Measurements from ENCODE around the gene CCDC43. TPM values are rescaled to one million over a fixed set of nuclear protein-coding genes. Genes with fewer than 3 reads are reported as not detected.
"Not testable (repeated sequence)": the region's sequence is repeated elsewhere in the genome, so short reads cannot be mapped to it uniquely, and the experiment has no call there.

Gene CCDC43
- total and polyA plus RNA-seq, 2 of the 13 experiments (the other 11 are each of a cell fraction or from before 2014, with no cell fraction given), result 17.5 to 94.8 TPM

DNA sequence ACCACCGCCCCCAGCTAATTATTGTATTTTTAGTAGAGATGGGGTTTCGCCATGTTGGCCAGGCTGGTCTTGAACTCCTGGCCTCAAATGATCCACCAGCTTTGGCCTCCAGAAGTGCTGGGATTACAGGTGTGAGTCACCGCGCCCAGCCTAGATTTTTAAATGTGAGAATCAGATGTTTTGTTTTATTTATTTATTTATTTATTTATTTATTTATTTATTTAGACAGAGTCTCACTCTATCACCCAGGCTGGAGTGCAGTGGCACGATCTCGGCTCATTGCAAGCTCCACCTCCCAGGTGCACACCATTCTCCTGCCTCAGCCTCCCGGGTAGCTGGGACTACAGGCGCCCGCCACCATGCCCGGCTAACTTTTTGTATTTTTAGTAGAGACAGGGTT lies 10.7 kb upstream of the CCDC43 start:
- intact Hi-C loops (cut with micrococcal nuclease; ENCODE audit: unreplicated experiment); ATAC-seq; H3K4me2 ChIP-seq (ENCODE audit: low read depth, low read length); H3K79me2 ChIP-seq (ENCODE audit: insufficient read depth, low read length); H3K9me3 ChIP-seq (ENCODE audit: low read length); H3K9ac ChIP-seq (ENCODE audit: insufficient read depth, low read depth, low read length); H3K27ac ChIP-seq (ENCODE audit: extremely low read length, insufficient read depth, low read length); DNase-seq (ENCODE audit: low spot score); FAIRE-seq; H3K4me1 ChIP-seq (ENCODE audit: insufficient read depth, low read length); in situ Hi-C loops (cut with HindIII; ENCODE audit: extremely low pct_ligation_motif_present, low pct_unique_long_range_greater_than_20kb); CTCF ChIA-PET (ENCODE audit: low intra/inter-chr PET ratio, low total read pairs); H3K36me3 ChIP-seq (replicated peaks in 1 of 2; ENCODE audit: control insufficient read depth in 1 of 2, insufficient read depth in 2 of 2, low read length in 2 of 2); H3K4me3 ChIP-seq (replicated peaks in 1 of 3; ENCODE audit: insufficient read depth in 1 of 3, low read depth in 2 of 3, low read length in 3 of 3); H2AFZ ChIP-seq (ENCODE audit: low read length); H4K20me1 ChIP-seq (ENCODE audit: insufficient read depth, low read length); H3K27me3 ChIP-seq (ENCODE audit: control insufficient read depth in 1 of 2, insufficient read depth in 2 of 2, low read length in 2 of 2); BruUV-seq (replicated peaks): not testable (repeated sequence)
- WGBS (ENCODE audit: low lambda C conversion rate), result 68% methylated on average over 10 of the region's 10 CpGs
- POLR2A ChIA-PET, result interaction anchor here (2.7 kb wide), 1 partner anchor 11 kb away, joined by 10 read pairs; the partner anchor contains the start of gene CCDC43

DNA sequence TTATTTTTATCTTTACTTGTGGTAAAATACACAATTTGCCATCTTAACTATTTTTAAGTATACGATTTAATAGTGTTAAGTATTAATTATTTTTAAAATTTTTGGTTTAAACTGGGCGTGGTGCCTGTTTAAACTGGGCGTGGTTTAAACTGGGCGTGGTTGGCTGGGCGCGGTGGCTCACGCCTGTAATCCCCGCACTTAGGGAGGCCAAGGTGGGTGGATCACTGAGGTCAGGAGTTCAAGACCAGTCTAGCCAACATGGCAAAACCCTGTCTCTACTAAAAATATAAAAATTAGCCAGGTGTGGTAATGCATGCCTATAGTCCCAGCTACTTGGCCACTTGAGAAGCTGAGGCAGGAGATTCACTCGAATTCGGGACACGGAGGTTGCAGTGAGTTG lies 4.0 kb upstream of the CCDC43 start:
- CTCF ChIA-PET (ENCODE audit: low intra/inter-chr PET ratio, low total read pairs), result no interaction called here
- BruUV-seq (replicated peaks), result no TSS peak
- intact Hi-C loops (cut with micrococcal nuclease; ENCODE audit: unreplicated experiment), result no loop called here

More for the DNA sequence above, 4.0 kb upstream of the CCDC43 start:
- no peaks in the 10 kb centered on the region for H3K36me3 ChIP-seq (replicated peaks in 1 of 2; ENCODE audit: control insufficient read depth in 1 of 2, insufficient read depth in 2 of 2, low read length in 2 of 2)
- H3K4me2 ChIP-seq (ENCODE audit: low read depth, low read length), result no peak overlapping the region
- H4K20me1 ChIP-seq (ENCODE audit: insufficient read depth, low read length), result no peaks in the 10 kb centered on the region
- H3K4me1 ChIP-seq (ENCODE audit: insufficient read depth, low read length), result peaks cover 28% of the 10 kb centered on the region
- TF ChIP-seq YEATS2 (CRISPR knock-in tag; IDR thresholded peaks at IDR 0.05; ENCODE audit: borderline replicate concordance), result no peak
- no peak for TF ChIP-seq GZF1 (CRISPR knock-in tag; IDR thresholded peaks at IDR 0.05)
- TF ChIP-seq, protein P1, sequence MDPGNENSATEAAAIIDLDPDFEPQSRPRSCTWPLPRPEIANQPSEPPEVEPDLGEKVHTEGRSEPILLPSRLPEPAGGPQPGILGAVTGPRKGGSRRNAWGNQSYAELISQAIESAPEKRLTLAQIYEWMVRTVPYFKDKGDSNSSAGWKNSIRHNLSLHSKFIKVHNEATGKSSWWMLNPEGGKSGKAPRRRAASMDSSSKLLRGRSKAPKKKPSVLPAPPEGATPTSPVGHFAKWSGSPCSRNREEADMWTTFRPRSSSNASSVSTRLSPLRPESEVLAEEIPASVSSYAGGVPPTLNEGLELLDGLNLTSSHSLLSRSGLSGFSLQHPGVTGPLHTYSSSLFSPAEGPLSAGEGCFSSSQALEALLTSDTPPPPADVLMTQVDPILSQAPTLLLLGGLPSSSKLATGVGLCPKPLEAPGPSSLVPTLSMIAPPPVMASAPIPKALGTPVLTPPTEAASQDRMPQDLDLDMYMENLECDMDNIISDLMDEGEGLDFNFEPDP (CRISPR knock-in tag; conservative IDR thresholded peaks at IDR 0.05), result no peak
- TF ChIP-seq NPAS2 (CRISPR knock-in tag; IDR thresholded peaks at IDR 0.05; ENCODE audit: borderline replicate concordance), result no peak
- TF ChIP-seq, protein P2, sequence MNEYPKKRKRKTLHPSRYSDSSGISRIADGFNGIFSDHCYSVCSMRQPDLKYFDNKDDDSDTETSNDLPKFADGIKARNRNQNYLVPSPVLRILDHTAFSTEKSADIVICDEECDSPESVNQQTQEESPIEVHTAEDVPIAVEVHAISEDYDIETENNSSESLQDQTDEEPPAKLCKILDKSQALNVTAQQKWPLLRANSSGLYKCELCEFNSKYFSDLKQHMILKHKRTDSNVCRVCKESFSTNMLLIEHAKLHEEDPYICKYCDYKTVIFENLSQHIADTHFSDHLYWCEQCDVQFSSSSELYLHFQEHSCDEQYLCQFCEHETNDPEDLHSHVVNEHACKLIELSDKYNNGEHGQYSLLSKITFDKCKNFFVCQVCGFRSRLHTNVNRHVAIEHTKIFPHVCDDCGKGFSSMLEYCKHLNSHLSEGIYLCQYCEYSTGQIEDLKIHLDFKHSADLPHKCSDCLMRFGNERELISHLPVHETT (CRISPR knock-in tag; conservative IDR thresholded peaks at IDR 0.05), result no peak
- TF ChIP-seq PITX1 (CRISPR knock-in tag; IDR thresholded peaks at IDR 0.05), result no peak
- TF ChIP-seq RBFOX2 (IDR thresholded peaks at IDR 0.05; ENCODE audit: low read depth, low read length), result no peak
- POLR2A ChIA-PET, result interaction anchor here (1.6 kb wide), 1 partner anchor 14 kb away, joined by 3 read pairs; no protein-coding TSS in a partner anchor
- no peak overlapping the region for H3K4me3 ChIP-seq (replicated peaks in 1 of 3; ENCODE audit: insufficient read depth in 1 of 3, low read depth in 2 of 3, low read length in 3 of 3)
- no peak overlapping the region for H3K9ac ChIP-seq (ENCODE audit: insufficient read depth, low read depth, low read length)
- in situ Hi-C loops (cut with HindIII; ENCODE audit: extremely low pct_ligation_motif_present, low pct_unique_long_range_greater_than_20kb), result no loop called here
- H2AFZ ChIP-seq (ENCODE audit: low read length), result no peak overlapping the region
- H3K27ac ChIP-seq (ENCODE audit: extremely low read length, insufficient read depth, low read length), result no peak overlapping the region
- DNase-seq (ENCODE audit: low spot score) (no peak), ATAC-seq (no peak), FAIRE-seq (no peak)
- H3K27me3 ChIP-seq (ENCODE audit: control insufficient read depth in 1 of 2, insufficient read depth in 2 of 2, low read length in 2 of 2), result peaks cover 0 to 3% of the 10 kb centered on the region in 2 experiments; a peak in 1 of 5 replicates
- H3K9me3 ChIP-seq (ENCODE audit: low read length), result no peaks in the 10 kb centered on the region
- peaks cover 9% of the 10 kb centered on the region for H3K79me2 ChIP-seq (ENCODE audit: insufficient read depth, low read length)
- 53% methylated on average over 11 of the region's 11 CpGs for WGBS (ENCODE audit: low lambda C conversion rate)
